CD8-positive, alpha-beta memory T cell (primary cell): Measurements from ENCODE around the gene DIDO1. TPM values are rescaled to one million over a fixed set of nuclear protein-coding genes. Genes with fewer than 3 reads are reported as not detected.

Experiments
- CTCF ChIA-PET: fragments of 350-600 bp; sonication (Branson Sonifier 250); formaldehyde crosslinking; loops from one replicate; lab custom pipeline; 2021; ENCODE audit warnings: antibody characterized with exemption; lab: Charles Lee
- POLR2A ChIA-PET: fragments of 350-600 bp; sonication (Branson Sonifier 250); formaldehyde crosslinking; loops from one replicate; lab custom pipeline; 2021; ENCODE audit warnings: antibody characterized with exemption; lab: Charles Lee
- DNase-seq, 5 donors: peaks; one replicate each; pipeline versions ENCODE4 v3.0.0 to v3.0.0-alpha.2; 2020 to 2022; ENCODE audit warnings: mixed read lengths in 1 of 5
- H3K27ac ChIP-seq: one replicate; pipeline ENCODE4 v1.7.0; 2013; ENCODE audit warnings: low read depth, mild to moderate bottlenecking, low read length, moderate library complexity
- H3K27me3 ChIP-seq: 2 replicates; pipeline ENCODE4 v1.7.0; 2013; ENCODE audit warnings: low read length, mild to moderate bottlenecking; ENCODE audit not compliant: insufficient read depth, poor library complexity, severe bottlenecking
- H3K36me3 ChIP-seq: 2 replicates; pipeline ENCODE4 v1.7.0; 2013; ENCODE audit warnings: mild to moderate bottlenecking, low read length, moderate library complexity; ENCODE audit not compliant: insufficient read depth
- H3K4me1 ChIP-seq: 2 replicates; pipeline ENCODE4 v1.7.0; 2013; ENCODE audit warnings: mild to moderate bottlenecking, low read length, moderate library complexity; ENCODE audit not compliant: insufficient read depth
- H3K4me3 ChIP-seq: 2 replicates; pipeline ENCODE4 v1.7.0; 2013; ENCODE audit warnings: mild to moderate bottlenecking, low read length
- H3K9me3 ChIP-seq: 2 replicates; pipeline ENCODE4 v1.7.0; 2013; ENCODE audit warnings: mild to moderate bottlenecking, low read length
- H3K27ac Mint-ChIP-seq, 8 donors: one replicate each; pipeline ENCODE4 v1.8.0; 2020 to 2021; ENCODE audit warnings: mixed read lengths in 8 of 8, mild to moderate bottlenecking in 6 of 8, inconsistent platforms in 3 of 8, moderate library complexity in 3 of 8
- H3K27me3 Mint-ChIP-seq, 2 donors: one replicate each; pipeline ENCODE4 v1.8.0; 2020 to 2021; ENCODE audit warnings: mixed read lengths in 2 of 2, mild to moderate bottlenecking in 1 of 2, moderate library complexity in 1 of 2
- H3K36me3 Mint-ChIP-seq, 3 donors: one replicate each; pipeline ENCODE4 v1.8.0; 2020 to 2021; ENCODE audit warnings: mixed read lengths in 3 of 3, inconsistent platforms in 1 of 3, mild to moderate bottlenecking in 1 of 3
- H3K4me1 Mint-ChIP-seq, 3 donors: one replicate each; pipeline ENCODE4 v1.8.0; 2020 to 2021; ENCODE audit warnings: mixed read lengths in 3 of 3, inconsistent platforms in 1 of 3, mild to moderate bottlenecking in 1 of 3
- H3K4me3 Mint-ChIP-seq, 7 donors: one replicate each; pipeline ENCODE4 v1.8.0; 2020 to 2021; ENCODE audit warnings: mixed read lengths in 7 of 7, mild to moderate bottlenecking in 6 of 7, moderate library complexity in 4 of 7, inconsistent platforms in 2 of 7
- H3K9me3 Mint-ChIP-seq, 5 donors: one replicate each; pipeline ENCODE4 v1.8.0; 2020 to 2022; ENCODE audit warnings: mixed read lengths in 5 of 5, mild to moderate bottlenecking in 3 of 5, moderate library complexity in 2 of 5, inconsistent platforms in 1 of 5
- polyA plus RNA-seq: library from polyadenylated mRNA; unstranded; fragments of 300-500 nt; fragmentation: Illumina TruSeq; gene quantifications from one replicate; pipeline ENCODE4 v1.2.3, GENCODE V29; 2021
- total RNA-seq, 2 experiments: library from RNA; stranded (reverse); gene quantifications; one replicate each; pipeline ENCODE4 v1.2.3, GENCODE V29; 2021

The DIDO1 gene
- total RNA-seq (10 to 100 TPM; 55.3 to 57.3 TPM), polyA plus RNA-seq (39.0 TPM)

DNA sequence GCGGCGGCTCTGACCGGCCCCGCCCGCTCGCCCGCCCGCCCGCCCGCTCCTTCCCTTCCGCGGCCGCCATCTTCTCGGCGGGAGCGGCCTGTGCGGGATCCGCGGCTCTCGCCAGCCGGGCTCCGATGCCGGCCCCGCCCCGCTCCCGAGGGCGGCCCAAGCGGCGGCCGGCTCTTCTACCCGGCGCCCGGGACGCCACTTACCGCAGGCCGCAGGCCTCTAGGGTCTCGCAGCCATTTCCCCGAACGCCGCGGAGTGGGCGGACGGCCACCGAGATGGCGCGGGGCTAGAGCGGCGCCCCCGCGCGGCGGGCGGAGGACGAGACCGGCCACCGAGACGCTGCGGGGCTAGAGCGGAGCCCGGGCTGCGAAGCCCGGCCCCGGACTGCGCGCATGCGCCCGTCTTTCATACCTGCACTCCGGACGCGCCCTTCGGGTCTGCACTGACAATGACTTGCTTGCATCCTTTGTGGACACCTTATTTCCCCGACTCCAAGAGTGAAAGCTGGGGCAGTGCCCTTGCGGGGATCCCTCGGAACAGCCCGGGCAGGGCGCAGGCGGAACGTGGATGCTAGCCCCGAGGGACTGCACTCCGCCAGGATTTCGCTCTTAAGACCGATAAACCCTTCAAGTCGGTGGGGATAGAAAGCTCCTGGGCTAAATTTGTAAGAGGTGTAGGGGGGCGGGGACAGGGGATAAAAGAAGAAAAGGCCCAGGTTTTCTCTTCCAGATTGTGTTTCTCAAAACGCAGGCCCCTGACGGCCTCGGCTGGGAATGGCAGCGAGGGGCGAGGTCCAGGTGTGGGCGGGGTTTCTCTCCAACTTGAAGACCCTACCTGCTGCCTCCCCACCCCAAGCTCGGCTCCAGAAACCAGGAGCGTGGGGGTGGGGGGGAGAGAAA, at the start of gene DIDO1:
TSS of gene DIDO1 (minus strand) at position 277 of the 899 bp plus-strand sequence.
- peaks cover 0 to 1% of the 10 kb centered on the region in 2 donors for H3K27me3 Mint-ChIP-seq
- no peaks in the 10 kb centered on the region for H3K9me3 ChIP-seq
- DNase-seq: peak; percentile 84 to 91 (median 88)
- peak within 1 kb of the TSS; percentile 68 for H3K4me3 ChIP-seq
- peak within 1 kb of the TSS; percentile 91 to 98 (median 94) for H3K4me3 Mint-ChIP-seq
- ChIA-PET POLR2A (interaction anchor here (0.7 to 4.4 kb wide), 8 partner anchors 8 to 65 kb away, joined by 4 to 30 read pairs (median 5); partner anchors contain the start of genes GID8 and TCFL5), CTCF (interaction anchor here (1.6 to 4.5 kb wide), 6 partner anchors 10 to 28 kb away, joined by 5 to 38 read pairs (median 7); partner anchors contain the start of genes GID8 and SLC17A9)
- H3K36me3 ChIP-seq: no peaks in the 10 kb centered on the region
- peak within 1 kb of the TSS; percentile 93 to 99 (median 98) for H3K27ac Mint-ChIP-seq
- peaks cover 0 to 18% (median 1%) of the 10 kb centered on the region in 3 donors for H3K36me3 Mint-ChIP-seq
- H3K27me3 ChIP-seq: no peaks in the 10 kb centered on the region
- H3K4me1 ChIP-seq: peaks cover 64% of the 10 kb centered on the region
- peaks cover 63 to 79% (median 75%) of the 10 kb centered on the region in 3 donors for H3K4me1 Mint-ChIP-seq
- H3K9me3 Mint-ChIP-seq: no peaks in the 10 kb centered on the region
- peak within 1 kb of the TSS; percentile 84 for H3K27ac ChIP-seq

DNA sequence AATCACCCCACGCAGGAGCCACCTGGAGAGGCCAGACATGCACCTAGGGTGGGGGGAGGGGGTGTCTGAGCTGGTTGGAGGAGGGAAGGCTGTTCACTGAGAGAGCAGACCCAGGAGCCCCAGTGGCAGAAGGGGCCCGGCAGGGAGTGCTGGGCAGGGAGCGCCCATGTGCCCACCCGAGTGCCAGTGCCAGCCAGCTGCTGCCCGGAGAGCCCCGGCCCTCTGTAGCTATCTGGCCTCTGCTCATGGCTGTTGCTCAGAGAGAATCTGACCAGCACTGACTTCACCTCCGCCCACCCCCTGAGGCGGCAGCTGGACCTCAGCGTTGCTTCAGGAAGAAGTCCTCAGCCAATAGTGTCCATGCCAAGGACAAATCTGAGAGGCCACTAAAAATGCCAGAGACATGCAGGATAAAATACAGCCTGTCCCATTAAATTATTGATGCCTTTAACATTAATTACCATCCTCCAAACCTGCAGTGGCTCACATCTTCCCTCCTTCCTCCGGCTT, 49.0 kb upstream of the DIDO1 start:
- POLR2A ChIA-PET: no interaction called here

DNA sequence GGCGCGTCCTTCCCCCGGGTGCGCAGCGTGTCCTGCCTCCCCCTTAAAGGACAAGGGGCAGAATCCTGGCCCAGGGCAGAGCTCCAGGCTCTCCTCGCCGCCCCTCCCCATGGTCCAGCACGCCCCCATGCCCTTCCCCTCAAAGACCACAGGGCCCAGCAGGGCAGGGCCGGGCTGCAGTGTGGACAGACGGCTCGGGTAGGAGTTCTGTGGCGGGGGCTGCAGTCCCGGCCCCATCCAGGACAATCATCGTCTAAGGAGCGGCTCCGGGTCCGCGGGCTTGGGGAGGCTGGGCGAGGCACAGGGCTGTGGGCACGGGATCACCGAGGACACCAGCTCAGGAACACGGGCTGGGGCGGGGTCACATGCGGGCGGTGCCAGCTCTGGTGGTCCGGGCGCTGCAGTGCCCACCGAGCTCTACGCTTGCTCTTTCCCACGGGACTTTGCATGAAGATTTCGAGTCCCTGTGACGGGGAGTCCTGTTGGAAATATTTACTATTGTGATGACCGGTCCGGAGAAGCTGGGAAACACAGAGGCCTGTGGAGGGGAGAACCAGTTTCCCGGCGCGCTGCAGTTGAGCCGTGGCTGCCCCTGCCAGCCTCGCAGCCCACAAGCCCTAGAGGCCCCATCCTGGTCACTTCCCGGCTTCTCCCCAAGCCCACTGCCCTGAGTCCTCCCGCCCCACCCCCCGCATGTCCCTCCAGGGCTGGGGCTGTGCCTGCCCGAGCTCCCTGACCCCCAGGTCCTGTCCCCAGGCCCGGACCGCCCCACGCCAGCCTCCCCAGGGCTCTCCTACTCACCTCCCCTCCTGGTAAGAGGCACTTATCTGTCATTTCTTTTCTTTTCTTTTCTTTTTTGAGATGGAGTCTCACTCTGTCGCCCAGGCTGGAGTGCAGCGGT, 46.8 kb upstream of the DIDO1 start:
- H3K9me3 ChIP-seq: no peaks in the 10 kb centered on the region
- H3K4me1 ChIP-seq: peaks cover 23% of the 10 kb centered on the region
- CTCF ChIA-PET: interaction anchor here (0.6 to 2.1 kb wide), 27 partner anchors 8 to 210 kb away, joined by 3 to 13 read pairs (median 5); no protein-coding TSS in a partner anchor
- peak overlapping the region in 3 of 7 donors; percentile 37 to 79 (median 52) for H3K4me3 Mint-ChIP-seq
- H3K27ac Mint-ChIP-seq: peak overlapping the region in 1 of 8 donors; percentile 94
- H3K36me3 ChIP-seq: no peaks in the 10 kb centered on the region
- peaks cover 29% of the 10 kb centered on the region for H3K27me3 ChIP-seq
- peaks cover 48 to 51% of the 10 kb centered on the region in 2 donors for H3K27me3 Mint-ChIP-seq
- peaks cover 0 to 2% (median 0%) of the 10 kb centered on the region in 5 donors for H3K9me3 Mint-ChIP-seq
- no peak overlapping the region for H3K4me3 ChIP-seq
- H3K27ac ChIP-seq: no peak overlapping the region
- no peaks in the 10 kb centered on the region for H3K36me3 Mint-ChIP-seq
- H3K4me1 Mint-ChIP-seq: peaks cover 23 to 39% (median 23%) of the 10 kb centered on the region in 3 donors
- DNase-seq: no peak
- POLR2A ChIA-PET: no interaction called here

More for the DNA sequence above, 49.0 kb upstream of the DIDO1 start:
- Histone ChIP-seq H3K27me3 (peaks cover 51% of the 10 kb centered on the region), H3K27ac (no peak overlapping the region), H3K9me3 (no peaks in the 10 kb centered on the region), H3K36me3 (no peaks in the 10 kb centered on the region), H3K4me1 (peaks cover 41% of the 10 kb centered on the region), H3K4me3 (no peak overlapping the region)
- H3K9me3 Mint-ChIP-seq: peaks cover 0 to 2% (median 0%) of the 10 kb centered on the region in 5 donors
- H3K4me1 Mint-ChIP-seq: peaks cover 29 to 58% (median 29%) of the 10 kb centered on the region in 3 donors
- CTCF ChIA-PET: interaction anchor here (0.7 to 1.0 kb wide), 2 partner anchors 31 to 34 kb away, joined by 3 read pairs; partner anchors contain the start of gene BHLHE23
- no peak for DNase-seq
- no peak overlapping the region for H3K4me3 Mint-ChIP-seq
- H3K36me3 Mint-ChIP-seq: no peaks in the 10 kb centered on the region
- H3K27ac Mint-ChIP-seq: peak overlapping the region in 1 of 8 donors; percentile 56
- peaks cover 61 to 63% of the 10 kb centered on the region in 2 donors for H3K27me3 Mint-ChIP-seq

DNA sequence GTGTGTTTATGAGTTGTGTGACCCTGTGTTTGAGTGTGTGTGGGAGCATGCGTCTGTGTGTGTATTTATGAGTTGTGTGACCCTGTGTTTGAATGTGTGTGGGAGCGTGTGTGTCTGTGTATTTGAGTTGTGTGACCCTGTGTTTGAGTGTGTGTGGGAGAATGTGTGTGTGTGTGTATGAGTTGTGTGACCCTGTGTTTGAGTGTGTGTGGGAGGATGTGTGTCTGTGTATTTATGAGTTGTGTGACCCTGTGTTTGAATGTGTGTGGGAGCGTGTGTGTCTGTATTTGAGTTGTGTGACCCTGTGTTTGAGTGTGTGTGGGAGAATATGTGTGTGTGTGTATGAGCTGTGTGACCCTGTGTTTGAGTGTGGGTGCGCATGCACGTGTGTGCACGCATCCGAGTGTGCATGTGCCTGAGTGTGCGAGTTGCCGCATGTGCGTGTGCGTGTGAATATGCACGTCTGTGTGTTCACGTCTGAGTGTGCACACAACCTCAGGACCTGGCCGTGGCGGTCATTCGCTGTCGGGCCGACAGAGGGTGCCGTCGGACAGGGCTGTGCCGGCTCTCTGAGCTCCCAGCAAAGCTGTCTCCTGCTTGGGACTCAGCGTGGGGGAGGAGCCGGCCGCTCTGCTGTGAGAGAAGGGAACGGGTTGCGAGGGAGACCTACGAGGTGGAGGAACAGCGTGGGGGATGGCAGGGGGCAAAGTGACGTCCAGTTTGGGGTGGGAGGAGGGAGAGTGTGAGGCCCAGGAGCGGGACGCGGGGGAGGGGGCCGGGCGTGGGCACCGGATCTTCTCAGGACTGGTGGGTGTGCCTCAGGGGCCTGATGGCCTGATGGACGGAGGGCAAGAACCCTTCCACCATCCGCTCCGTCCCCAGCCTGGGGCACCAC, 45.9 kb upstream of the DIDO1 start:
- H3K4me3 ChIP-seq: no peak overlapping the region
- peaks cover 0 to 2% (median 0%) of the 10 kb centered on the region in 5 donors for H3K9me3 Mint-ChIP-seq
- peak; percentile 73 to 89 (median 76) for DNase-seq
- peak overlapping the region in 7 of 8 donors; percentile 10 to 75 (median 42) for H3K27ac Mint-ChIP-seq
- H3K4me1 Mint-ChIP-seq: peaks cover 14 to 30% (median 15%) of the 10 kb centered on the region in 3 donors
- H3K27ac ChIP-seq: no peak overlapping the region
- H3K4me1 ChIP-seq: peaks cover 14% of the 10 kb centered on the region
- H3K27me3 Mint-ChIP-seq: peaks cover 42 to 47% of the 10 kb centered on the region in 2 donors
- H3K9me3 ChIP-seq: no peaks in the 10 kb centered on the region
- peaks cover 28% of the 10 kb centered on the region for H3K27me3 ChIP-seq
- H3K36me3 ChIP-seq: no peaks in the 10 kb centered on the region
- H3K4me3 Mint-ChIP-seq: peak overlapping the region in 6 of 7 donors; percentile 49 to 86 (median 76)
- CTCF ChIA-PET: interaction anchor here (0.6 to 2.1 kb wide), 27 partner anchors 9 to 210 kb away, joined by 3 to 13 read pairs (median 5); no protein-coding TSS in a partner anchor
- POLR2A ChIA-PET: no interaction called here
- H3K36me3 Mint-ChIP-seq: no peaks in the 10 kb centered on the region

DNA sequence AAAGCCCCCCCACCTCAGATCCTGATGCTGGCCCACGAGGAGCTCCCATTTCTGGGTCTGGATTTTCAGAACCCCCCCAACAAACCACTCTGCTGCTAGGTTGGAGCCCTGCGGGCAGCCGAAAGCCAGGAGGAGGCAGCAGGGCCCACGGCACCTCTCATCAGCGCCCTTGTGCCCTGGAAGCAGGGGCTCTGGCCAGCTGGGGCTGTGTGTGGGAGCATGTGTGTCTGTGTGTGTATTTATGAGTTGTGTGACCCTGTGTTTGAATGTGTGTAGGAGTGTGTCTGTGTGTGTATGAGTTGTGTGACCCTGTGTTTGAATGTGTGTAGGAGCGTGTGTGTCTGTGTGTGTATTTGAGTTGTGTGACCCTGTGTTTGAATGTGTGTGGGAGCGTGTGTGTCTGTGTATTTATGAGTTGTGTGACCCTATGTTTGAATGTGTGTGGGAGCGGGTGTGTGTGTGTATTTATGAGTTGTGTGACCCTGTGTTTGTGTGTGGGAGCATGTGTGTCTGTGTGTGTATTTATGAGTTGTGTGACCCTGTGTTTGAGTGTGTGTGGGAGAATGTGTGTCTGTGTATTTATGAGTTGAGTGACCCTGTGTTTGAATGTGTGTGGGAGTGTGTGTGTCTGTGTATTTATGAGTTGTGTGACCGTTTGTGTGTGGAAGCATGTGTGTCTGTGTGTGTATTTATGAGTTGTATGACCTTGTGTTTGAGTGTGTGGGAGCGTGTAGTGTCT, 45.1 kb upstream of the DIDO1 start:
- Histone ChIP-seq H3K4me3 (no peak overlapping the region), H3K36me3 (no peaks in the 10 kb centered on the region), H3K4me1 (peaks cover 9% of the 10 kb centered on the region), H3K27me3 (peaks cover 25% of the 10 kb centered on the region), H3K27ac (no peak overlapping the region), H3K9me3 (no peaks in the 10 kb centered on the region)
- H3K4me3 Mint-ChIP-seq: peak overlapping the region in 5 of 7 donors; percentile 20 to 86 (median 48)
- POLR2A ChIA-PET: interaction anchor here (0.8 kb wide), 1 partner anchor 21 kb away, joined by 5 read pairs; no protein-coding TSS in a partner anchor
- DNase-seq: no peak
- no peaks in the 10 kb centered on the region for H3K36me3 Mint-ChIP-seq
- peaks cover 14 to 24% (median 15%) of the 10 kb centered on the region in 3 donors for H3K4me1 Mint-ChIP-seq
- CTCF ChIA-PET: interaction anchor here (0.7 to 2.1 kb wide), 8 partner anchors 8 to 40 kb away, joined by 3 to 13 read pairs (median 4); no protein-coding TSS in a partner anchor
- peaks cover 0 to 2% (median 0%) of the 10 kb centered on the region in 5 donors for H3K9me3 Mint-ChIP-seq
- H3K27me3 Mint-ChIP-seq: peaks cover 38 to 42% of the 10 kb centered on the region in 2 donors
- H3K27ac Mint-ChIP-seq: peak overlapping the region in 5 of 8 donors; percentile 2 to 37 (median 10)
